Peyer's patch (tissue), 4 donors: ENCODE measurements around the gene PPTC7.

Experiments
- CTCF ChIP-seq, 6 experiments: fragments of 450-650 bp in 4 of 6; fragments of 200-600 bp in 2 of 6; sonication (generic) in 1 of 6; IDR thresholded peaks; one replicate each; pipeline ENCODE4 v1.5.1; 2017 to 2019; ENCODE audit warnings: antibody characterized with exemption in 6 of 6, mild to moderate bottlenecking in 3 of 6, moderate library complexity in 1 of 6
- POLR2A ChIP-seq, 2 donors: fragments of 450-650 bp; IDR thresholded peaks; one replicate each; pipeline ENCODE4 v1.5.1; 2017; ENCODE audit warnings: antibody characterized with exemption in 2 of 2, mild to moderate bottlenecking in 2 of 2, moderate library complexity in 2 of 2

- no peak for TF ChIP-seq CTCF (IDR thresholded peaks at IDR 0.05)
- TF ChIP-seq POLR2A (IDR thresholded peaks at IDR 0.05): no peak
Observed at GRCh38 chr12:110554184-110554583, 28.9 kb downstream of the PPTC7 start.
